CD4-positive, CD25-positive, alpha-beta regulatory T cell (primary cell): Measurements from ENCODE around the gene ATAD5. TPM values are rescaled to one million over a fixed set of nuclear protein-coding genes. Genes with fewer than 3 reads are reported as not detected.
"Not testable (repeated sequence)": the region's sequence is repeated elsewhere in the genome, so short reads cannot be mapped to it uniquely, and the experiment has no call there.

Experiments
- ATAC-seq, 2 donors: fragments of 150-1000 bp; cut with Tn5 transposase; one replicate each; pipeline ENCODE4 v1.10.0; 2021; ENCODE audit warnings: low read depth in 2 of 2, moderate number of reproducible peaks in 2 of 2, moderate library complexity in 1 of 2
- DNase-seq, 3 donors: peaks; one replicate each; pipeline versions ENCODE4 v3.0.0 to v3.0.0-alpha.2; 2012 to 2022; ENCODE audit warnings: mixed read lengths in 1 of 3
- H3K27ac ChIP-seq: one replicate; pipeline ENCODE4 v1.7.0; 2013; ENCODE audit warnings: mild to moderate bottlenecking, low read length; ENCODE audit not compliant: insufficient read depth, poor library complexity, severe bottlenecking
- H3K27me3 ChIP-seq: one replicate; pipeline ENCODE4 v1.7.0; 2013; ENCODE audit warnings: low read length; ENCODE audit not compliant: control insufficient read depth, insufficient read depth
- H3K36me3 ChIP-seq: one replicate; pipeline ENCODE4 v1.7.0; 2013; ENCODE audit warnings: mild to moderate bottlenecking, low read length, moderate library complexity; ENCODE audit not compliant: control insufficient read depth, insufficient read depth
- H3K4me1 ChIP-seq: 2 replicates; pipeline ENCODE4 v1.7.0; 2013; ENCODE audit warnings: mild to moderate bottlenecking, low read length; ENCODE audit not compliant: insufficient read depth, control insufficient read depth, poor library complexity, severe bottlenecking
- H3K4me3 ChIP-seq: one replicate; pipeline ENCODE4 v1.7.0; 2013; ENCODE audit warnings: low read depth, mild to moderate bottlenecking, low read length, moderate library complexity
- H3K9me3 ChIP-seq, 2 experiments: 1 replicate in 1 of 2; 2 replicates in 1 of 2; pipeline ENCODE4 v1.7.0; 2013; ENCODE audit warnings: low read length in 2 of 2, mild to moderate bottlenecking in 1 of 2, moderate library complexity in 1 of 2; ENCODE audit not compliant: control insufficient read depth in 2 of 2
- H3K27ac Mint-ChIP-seq, 3 donors: one replicate each; pipeline ENCODE4 v1.8.0; 2020 to 2022; ENCODE audit warnings: mild to moderate bottlenecking in 3 of 3, mixed read lengths in 3 of 3, moderate library complexity in 2 of 3
- H3K27me3 Mint-ChIP-seq: one replicate; pipeline ENCODE4 v1.8.0; 2022; ENCODE audit warnings: mild to moderate bottlenecking, mixed read lengths
- H3K36me3 Mint-ChIP-seq: one replicate; pipeline ENCODE4 v1.8.0; 2020; ENCODE audit warnings: mixed read lengths
- H3K4me1 Mint-ChIP-seq, 4 donors: one replicate each; pipeline ENCODE4 v1.8.0; 2020 to 2022; ENCODE audit warnings: mixed read lengths in 4 of 4, mild to moderate bottlenecking in 1 of 4
- H3K4me3 Mint-ChIP-seq, 4 donors: one replicate each; pipeline ENCODE4 v1.8.0; 2020 to 2022; ENCODE audit warnings: mild to moderate bottlenecking in 4 of 4, mixed read lengths in 4 of 4, moderate library complexity in 3 of 4
- H3K9me3 Mint-ChIP-seq, 7 donors: one replicate each; pipeline ENCODE4 v1.8.0; 2020 to 2022; ENCODE audit warnings: mixed read lengths in 7 of 7, mild to moderate bottlenecking in 3 of 7, moderate library complexity in 2 of 7
- polyA plus RNA-seq, 4 donors: library from polyadenylated mRNA; unstranded; fragments of 300-500 nt; fragmentation: Illumina TruSeq; gene quantifications; one replicate each; pipeline ENCODE4 v1.2.3, GENCODE V29; 2021
- total RNA-seq: library from RNA; stranded (reverse); gene quantifications from one replicate; pipeline ENCODE4 v1.2.3, GENCODE V29; 2022

The ATAD5 gene
- total and polyA plus RNA-seq, 5 donors from 2014 or later: 0.72 to 5.7 (median 1.3) TPM

- Mint-ChIP-seq H3K27ac (peak overlapping the region in 2 of 3 donors; percentile 83 to 89), H3K4me1 (peaks cover 15 to 50% (median 32%) of the 10 kb centered on the region in 4 donors)
These were observed 30.1 kb upstream of the ATAD5 start for GRCh38 chr17:30801671-30802070.

GRCh38 chr17:30805944-30806456 is 25.8 kb upstream of the ATAD5 start:
- Histone ChIP-seq H3K4me1 (peaks cover 55% of the 10 kb centered on the region), H3K9me3 (no peaks in the 10 kb centered on the region), H3K27me3 (no peaks in the 10 kb centered on the region), H3K27ac (peak overlapping the region; percentile 83), H3K36me3 (peaks cover 33% of the 10 kb centered on the region), H3K4me3 (peak overlapping the region; percentile 60)
- Mint-ChIP-seq H3K4me1 (peaks cover 20 to 69% (median 50%) of the 10 kb centered on the region in 4 donors), H3K9me3 (no peaks in the 10 kb centered on the region), H3K36me3 (peaks cover 25% of the 10 kb centered on the region), H3K27me3 (no peaks in the 10 kb centered on the region), H3K27ac (peak overlapping the region; percentile 74 to 99 (median 92)), H3K4me3 (peak overlapping the region; percentile 90 to 96 (median 90))
- peak in 2 of 3 donors; percentile 41 to 49 for DNase-seq
- ATAC-seq: no peak

More at GRCh38 chr17:30801671-30802070, 30.1 kb upstream of the ATAD5 start:
- no peaks in the 10 kb centered on the region for H3K9me3 ChIP-seq
- H3K4me1 ChIP-seq: peaks cover 17% of the 10 kb centered on the region
- H3K4me3 ChIP-seq: no peak overlapping the region
- H3K27ac ChIP-seq: peak overlapping the region; percentile 2
- Mint-ChIP-seq H3K9me3 (no peaks in the 10 kb centered on the region), H3K36me3 (peaks cover 44% of the 10 kb centered on the region), H3K27me3 (no peaks in the 10 kb centered on the region), H3K4me3 (no peak overlapping the region)
- DNase-seq (no peak), ATAC-seq (no peak)
- peaks cover 66% of the 10 kb centered on the region for H3K36me3 ChIP-seq
- no peaks in the 10 kb centered on the region for H3K27me3 ChIP-seq

DNA sequence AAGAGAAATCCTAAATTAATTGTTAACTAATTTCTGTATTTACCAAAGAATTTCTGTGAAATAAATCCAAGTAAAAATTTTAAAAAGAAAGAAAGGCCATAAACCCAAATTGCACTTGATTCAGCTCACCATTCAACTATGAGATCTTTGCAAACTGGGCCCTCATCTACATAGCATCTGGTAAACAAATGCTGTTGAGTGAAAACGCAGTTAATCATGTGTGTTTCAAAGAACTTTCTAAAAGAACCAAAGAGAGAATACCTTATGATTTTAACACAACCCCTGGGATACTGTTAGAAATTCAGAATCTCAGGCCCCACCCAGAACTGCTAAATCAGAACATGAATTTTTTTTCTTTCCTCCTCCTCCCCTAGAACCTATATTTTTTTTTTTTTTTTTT is 23.9 kb upstream of the ATAD5 start:
- peaks cover 13% of the 10 kb centered on the region for H3K36me3 Mint-ChIP-seq
- H3K9me3 Mint-ChIP-seq: no peaks in the 10 kb centered on the region
- Histone ChIP-seq H3K4me3 (peak overlapping the region; percentile 67), H3K27ac (peak overlapping the region; percentile 83), H3K36me3 (peaks cover 15% of the 10 kb centered on the region), H3K27me3 (no peaks in the 10 kb centered on the region), H3K9me3 (no peaks in the 10 kb centered on the region), H3K4me1 (peaks cover 68% of the 10 kb centered on the region)
- no peak for DNase-seq
- H3K27ac Mint-ChIP-seq: peak overlapping the region; percentile 98 to 99 (median 98)
- H3K4me1 Mint-ChIP-seq: peaks cover 27 to 79% (median 56%) of the 10 kb centered on the region in 4 donors
- H3K27me3 Mint-ChIP-seq: no peaks in the 10 kb centered on the region
- no peak for ATAC-seq
- peak overlapping the region; percentile 79 to 94 (median 90) for H3K4me3 Mint-ChIP-seq

DNA sequence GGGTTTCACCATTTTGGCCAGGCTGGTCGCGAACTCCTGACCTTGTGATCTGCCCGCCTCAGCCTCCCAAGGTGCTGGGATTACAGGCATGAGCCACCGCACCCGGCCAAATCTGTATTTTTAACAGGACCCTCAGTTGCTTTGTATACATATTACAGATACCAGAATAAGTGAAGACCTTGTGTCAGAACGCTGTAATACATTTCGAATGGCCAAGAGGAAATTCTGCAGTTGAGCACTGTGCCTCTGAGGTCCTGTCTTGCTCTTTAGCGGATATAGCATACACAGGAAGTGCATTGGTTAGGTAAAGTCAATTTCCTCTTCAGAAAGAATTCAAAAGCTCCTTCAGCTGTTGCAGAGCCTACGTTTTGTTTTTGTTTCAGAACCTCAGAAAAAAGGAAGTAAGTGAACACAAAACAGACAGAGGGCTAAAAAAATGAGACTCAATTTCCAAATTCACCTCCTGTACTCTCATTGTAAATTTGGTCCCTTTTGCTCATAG is 22.9 kb upstream of the ATAD5 start:
- peaks cover 5% of the 10 kb centered on the region for H3K36me3 Mint-ChIP-seq
- peaks cover 35 to 84% (median 60%) of the 10 kb centered on the region in 4 donors for H3K4me1 Mint-ChIP-seq
- H3K27ac Mint-ChIP-seq: peak overlapping the region; percentile 98 to 99 (median 98)
- H3K27ac ChIP-seq: peak overlapping the region; percentile 83
- DNase-seq: peak; percentile 17 to 93 (median 84)
- peak overlapping the region; percentile 81 for H3K4me3 ChIP-seq
- H3K36me3 ChIP-seq: peaks cover 6% of the 10 kb centered on the region
- no peaks in the 10 kb centered on the region for H3K27me3 ChIP-seq
- ATAC-seq: peak; percentile 96 to 98
- no peaks in the 10 kb centered on the region for H3K9me3 Mint-ChIP-seq
- H3K27me3 Mint-ChIP-seq: no peaks in the 10 kb centered on the region
- H3K4me3 Mint-ChIP-seq: peak overlapping the region; percentile 79 to 94 (median 90)
- H3K9me3 ChIP-seq: no peaks in the 10 kb centered on the region
- H3K4me1 ChIP-seq: peaks cover 76% of the 10 kb centered on the region

- no peaks in the 10 kb centered on the region for H3K9me3 ChIP-seq
- peak overlapping the region; percentile 83 for H3K27ac ChIP-seq
- H3K4me1 ChIP-seq: peaks cover 79% of the 10 kb centered on the region
- no peaks in the 10 kb centered on the region for H3K27me3 Mint-ChIP-seq
- peaks cover 35 to 87% (median 59%) of the 10 kb centered on the region in 4 donors for H3K4me1 Mint-ChIP-seq
- no peaks in the 10 kb centered on the region for H3K27me3 ChIP-seq
- peak overlapping the region; percentile 79 to 94 (median 90) for H3K4me3 Mint-ChIP-seq
- peak overlapping the region; percentile 98 to 99 (median 98) for H3K27ac Mint-ChIP-seq
- no peaks in the 10 kb centered on the region for H3K36me3 Mint-ChIP-seq
- H3K9me3 Mint-ChIP-seq: no peaks in the 10 kb centered on the region
- DNase-seq (peak in 2 of 3 donors; percentile 59 to 83), ATAC-seq (peak in 1 of 2 donors; percentile 39)
- peak overlapping the region; percentile 81 for H3K4me3 ChIP-seq
- no peaks in the 10 kb centered on the region for H3K36me3 ChIP-seq
These were observed 21.9 kb upstream of the ATAD5 start for GRCh38 chr17:30809867-30810266.

- H3K4me1 ChIP-seq: peaks cover 76% of the 10 kb centered on the region
- H3K4me3 Mint-ChIP-seq: peak overlapping the region; percentile 57 to 87 (median 72)
- no peaks in the 10 kb centered on the region for H3K27me3 Mint-ChIP-seq
- peak overlapping the region; percentile 83 for H3K27ac ChIP-seq
- no peaks in the 10 kb centered on the region for H3K27me3 ChIP-seq
- H3K36me3 ChIP-seq: no peaks in the 10 kb centered on the region
- H3K4me1 Mint-ChIP-seq: peaks cover 25 to 84% (median 54%) of the 10 kb centered on the region in 4 donors
- H3K9me3 ChIP-seq: no peaks in the 10 kb centered on the region
- peak overlapping the region; percentile 53 for H3K4me3 ChIP-seq
- ATAC-seq (no peak), DNase-seq (no peak)
- peaks cover 6% of the 10 kb centered on the region for H3K36me3 Mint-ChIP-seq
- H3K9me3 Mint-ChIP-seq: no peaks in the 10 kb centered on the region
- H3K27ac Mint-ChIP-seq: peak overlapping the region; percentile 77 to 93 (median 90)
These were observed 19.3 kb upstream of the ATAD5 start for GRCh38 chr17:30812218-30813177.

- Mint-ChIP-seq H3K4me3 (peak overlapping the region in 1 of 4 donors; percentile 76), H3K4me1 (peaks cover 25 to 88% (median 54%) of the 10 kb centered on the region in 4 donors), H3K36me3 (peaks cover 12% of the 10 kb centered on the region), H3K27ac (peak overlapping the region in 1 of 3 donors; percentile 87)
- H3K27me3 ChIP-seq, H3K27me3 Mint-ChIP-seq, H3K4me3 ChIP-seq, H3K36me3 ChIP-seq, H3K9me3 ChIP-seq, DNase-seq, H3K27ac ChIP-seq, H3K9me3 Mint-ChIP-seq, ATAC-seq: not testable (repeated sequence)
- peaks cover 76% of the 10 kb centered on the region for H3K4me1 ChIP-seq
These were observed 17.5 kb upstream of the ATAD5 start for GRCh38 chr17:30814236-30814635.
